Left lobe of liver (tissue), 2 donors: ENCODE data around the gene SNX14. TPM values are rescaled to one million over a fixed set of nuclear protein-coding genes. Genes with fewer than 3 reads are reported as not detected.

Source experiments
- ATAC-seq: fragments of 200-7000 bp; cut with Tn5 transposase; one replicate; pipeline ENCODE4 v1.9.1; 2020; ENCODE audit warnings: mild to moderate bottlenecking, moderate library complexity
- DNase-seq: peaks from one replicate; pipeline ENCODE4 v3.0.0-alpha.2; 2020; ENCODE audit warnings: low spot score
- total RNA-seq: library from RNA; stranded (reverse); gene quantifications from one replicate; pipeline ENCODE4 v1.2.1, GENCODE V29; 2021
- donor health status: DM: no; HTN: no; CAD: no; lungs with moderate emphysema.
- donor health status: DM: no; HTN: yes; CAD: no.

The SNX14 gene
- total RNA-seq, 1 donor from 2014 or later: 37.5 TPM

GRCh38 chr6:85516168-85516567 lies 77.5 kb downstream of the SNX14 start:
- no peak for DNase-seq
- ATAC-seq: peak; percentile 25

GRCh38 chr6:85506441-85507093 lies 87.1 kb downstream of the SNX14 start:
- ATAC-seq (no peak), DNase-seq (no peak)

GRCh38 chr6:85498596-85499258 lies 94.9 kb downstream of the SNX14 start:
- ATAC-seq: peak; percentile 80
- DNase-seq: no peak

- no peak for ATAC-seq
- no peak for DNase-seq
These were observed 96.8 kb downstream of the SNX14 start for GRCh38 chr6:85496856-85497255.

GRCh38 chr6:85496009-85496579 lies 97.6 kb downstream of the SNX14 start:
- no peak for ATAC-seq
- DNase-seq: no peak

- DNase-seq (no peak), ATAC-seq (no peak)
These were observed 98.8 kb downstream of the SNX14 start for GRCh38 chr6:85494547-85495536.

GRCh38 chr6:85493389-85493788 lies 100.3 kb downstream of the SNX14 start:
- DNase-seq (no peak), ATAC-seq (peak; percentile 80)

GRCh38 chr6:85490516-85491248 lies 103.0 kb downstream of the SNX14 start:
- DNase-seq: no peak

GRCh38 chr6:85484948-85485347 lies 108.7 kb downstream of the SNX14 start:
- DNase-seq (no peak), ATAC-seq (peak; percentile 29)

More at GRCh38 chr6:85490516-85491248, 103.0 kb downstream of the SNX14 start:
- no peak for ATAC-seq

GRCh38 chr6:85483846-85484245 lies 109.8 kb downstream of the SNX14 start:
- ATAC-seq: no peak
- no peak for DNase-seq

GRCh38 chr6:85482905-85483700 lies 110.6 kb downstream of the SNX14 start:
- peak; percentile 98 for ATAC-seq
- DNase-seq: peak; percentile 85

- DNase-seq (no peak), ATAC-seq (peak; percentile 19)
These were observed 111.3 kb downstream of the SNX14 start for GRCh38 chr6:85482206-85482904.

- DNase-seq: no peak
- ATAC-seq: no peak
These were observed 114.5 kb downstream of the SNX14 start for GRCh38 chr6:85479208-85479607.

- no peak for DNase-seq
- ATAC-seq: no peak
These were observed 117.1 kb downstream of the SNX14 start for GRCh38 chr6:85476532-85476931.

GRCh38 chr6:85473748-85474147 lies 119.9 kb downstream of the SNX14 start:
- ATAC-seq: no peak
- DNase-seq: no peak

- DNase-seq (no peak), ATAC-seq (no peak)
These were observed 120.9 kb downstream of the SNX14 start for GRCh38 chr6:85472744-85473143.

GRCh38 chr6:85470023-85470410 lies 123.6 kb downstream of the SNX14 start:
- DNase-seq: no peak
- ATAC-seq: no peak

- ATAC-seq (no peak), DNase-seq (no peak)
These were observed 124.2 kb downstream of the SNX14 start for GRCh38 chr6:85469276-85470022.
